IMR-90 (cell line): ENCODE measurements around the gene CANT1. TPM values are rescaled to one million over a fixed set of nuclear protein-coding genes. Genes with fewer than 3 reads are reported as not detected.

Experiments used
- ATAC-seq: fragments of 200-7000 bp; cut with Tn5 transposase; 2 replicates; pipeline ENCODE4 v1.9.1; 2020; ENCODE audit warnings: low read depth, mild to moderate bottlenecking, moderate library complexity
- BruUV-seq: library from RNA; stranded (reverse); fragments of 400-500 nt; replicated peaks from 2 replicates; lab custom pipeline; 2021; lab: Mats Ljungman, UMichigan
- CTCF ChIA-PET: fragments of 300-600 bp; formaldehyde crosslinking; extraction: SDS; loops from one replicate; lab custom pipeline; 2021; ENCODE audit warnings: antibody characterized with exemption; lab: Yijun Ruan, JAX
- POLR2A ChIA-PET: fragments of 300-600 bp; sonication (Branson Sonifier 250); formaldehyde crosslinking; loops from one replicate; lab custom pipeline; 2022; ENCODE audit warnings: antibody characterized with exemption; ENCODE audit not compliant: unreplicated experiment; lab: Charles Lee
- DNase-seq: peaks from one replicate; pipeline ENCODE4 v3.0.0; 2013
- H2AFZ ChIP-seq: replicated peaks from 2 replicates; pipeline ENCODE3; 2013; ENCODE audit warnings: low read length, mild to moderate bottlenecking; ENCODE audit not compliant: poor library complexity
- H2AK5ac ChIP-seq: 2 replicates; pipeline ENCODE4 v1.6.1; 2013; ENCODE audit warnings: low read depth, low read length, inconsistent platforms
- H2AK9ac ChIP-seq: replicated peaks from 2 replicates; pipeline ENCODE3; 2013; ENCODE audit warnings: mild to moderate bottlenecking, low read depth, low read length, moderate library complexity; ENCODE audit not compliant: poor library complexity
- H2BK120ac ChIP-seq: 2 replicates; pipeline ENCODE4 v1.6.1; 2013; ENCODE audit warnings: low read depth, low read length, inconsistent platforms
- H2BK15ac ChIP-seq: 3 replicates; pipeline ENCODE4 v1.6.1; 2013; ENCODE audit warnings: low read depth, low read length, inconsistent platforms
- H2BK20ac ChIP-seq: 2 replicates; pipeline ENCODE4 v1.6.1; 2013; ENCODE audit warnings: low read depth, mild to moderate bottlenecking, inconsistent platforms, low read length, moderate library complexity
- H2BK5ac ChIP-seq: 2 replicates; pipeline ENCODE4 v1.6.1; 2013; ENCODE audit warnings: mild to moderate bottlenecking, low read depth, low read length, inconsistent platforms; ENCODE audit not compliant: poor library complexity, severe bottlenecking
- H3K14ac ChIP-seq: replicated peaks from 2 replicates; pipeline ENCODE4 v1.6.1; 2013; ENCODE audit warnings: low read depth, low read length, inconsistent platforms
- H3K18ac ChIP-seq: 2 replicates; pipeline ENCODE4 v1.6.1; 2013; ENCODE audit warnings: low read depth, low read length, control low read depth
- H3K23ac ChIP-seq: 2 replicates; pipeline ENCODE4 v1.6.1; 2013; ENCODE audit warnings: low read depth, low read length, inconsistent platforms
- H3K27ac ChIP-seq: 2 replicates; pipeline ENCODE4 v1.5.1; 2013; ENCODE audit warnings: mild to moderate bottlenecking, control low read depth, low read length; ENCODE audit not compliant: insufficient read depth
- H3K27me3 ChIP-seq: 2 replicates; pipeline ENCODE4 v1.6.1; 2013; ENCODE audit warnings: low read length; ENCODE audit not compliant: control insufficient read depth, insufficient read depth
- H3K36me3 ChIP-seq: 2 replicates; pipeline ENCODE4 v1.6.1; 2013; ENCODE audit warnings: low read length, mixed read lengths; ENCODE audit not compliant: control insufficient read depth, insufficient read depth
- H3K4ac ChIP-seq: 2 replicates; pipeline ENCODE4 v1.6.1; 2013; ENCODE audit warnings: low read depth, low read length, inconsistent platforms
- H3K4me1 ChIP-seq: 2 replicates; pipeline ENCODE4 v1.6.1; 2013; ENCODE audit warnings: low read length, mixed read lengths; ENCODE audit not compliant: control insufficient read depth, insufficient read depth
- H3K4me2 ChIP-seq: 2 replicates; pipeline ENCODE4 v1.6.1; 2013; ENCODE audit warnings: low read depth, mild to moderate bottlenecking, control low read depth, low read length, moderate library complexity
- H3K4me3 ChIP-seq: 2 replicates; pipeline ENCODE4 v1.5.1; 2013; ENCODE audit warnings: low read depth, mild to moderate bottlenecking, control low read depth, low read length, moderate library complexity; ENCODE audit not compliant: insufficient read depth
- H3K56ac ChIP-seq: 2 replicates; pipeline ENCODE4 v1.6.1; 2013; ENCODE audit warnings: low read length, inconsistent platforms; ENCODE audit not compliant: insufficient read depth; ENCODE audit errors: extremely low read depth
- H3K79me1 ChIP-seq, 2 experiments: 2 replicates each; pipeline ENCODE4 v1.6.1; 2013; ENCODE audit warnings: low read length in 2 of 2, inconsistent platforms in 1 of 2, low read depth in 1 of 2
- H3K9ac ChIP-seq: 2 replicates; pipeline ENCODE4 v1.6.1; 2013; ENCODE audit warnings: low read depth, low read length, control low read depth
- H3K9me1 ChIP-seq: 2 replicates; pipeline ENCODE4 v1.6.1; 2013; ENCODE audit warnings: low read length, inconsistent platforms; ENCODE audit not compliant: insufficient read depth
- H3K9me3 ChIP-seq: 2 replicates; pipeline ENCODE4 v1.6.1; 2013; ENCODE audit warnings: low read length; ENCODE audit not compliant: control insufficient read depth, insufficient read depth
- H4K20me1 ChIP-seq: 2 replicates; pipeline ENCODE4 v1.6.1; 2013; ENCODE audit warnings: low read length, inconsistent platforms; ENCODE audit not compliant: insufficient read depth
- H4K5ac ChIP-seq: 2 replicates; pipeline ENCODE4 v1.6.1; 2013; ENCODE audit warnings: mild to moderate bottlenecking, low read depth, low read length, control low read depth
- H4K8ac ChIP-seq, 2 experiments: 2 replicates each; pipeline ENCODE4 v1.6.1; 2013; ENCODE audit warnings: low read depth in 2 of 2, low read length in 2 of 2, control low read depth in 1 of 2, inconsistent platforms in 1 of 2
- H4K91ac ChIP-seq: 2 replicates; pipeline ENCODE4 v1.6.1; 2013; ENCODE audit warnings: low read depth, low read length, inconsistent platforms; ENCODE audit not compliant: insufficient read depth
- BHLHE40 ChIP-seq: fragments of 150-350 bp; IDR thresholded peaks from 2 replicates; pipeline ENCODE4 v1.6.1; 2016; ENCODE audit warnings: mild to moderate bottlenecking, low read depth, low read length
- CEBPB ChIP-seq: IDR thresholded peaks from 2 replicates; pipeline ENCODE4 v1.6.1; 2012; ENCODE audit warnings: low read depth, low read length, improper control_type of control experiment
- CHD1 ChIP-seq: IDR thresholded peaks from 2 replicates; pipeline ENCODE4 v1.6.1; 2012; ENCODE audit warnings: low read depth, low read length, improper control_type of control experiment
- FOS ChIP-seq: fragments of 150-350 bp; IDR thresholded peaks from 2 replicates; pipeline ENCODE4 v1.6.1; 2016; ENCODE audit warnings: low read depth, low read length
- MAFK ChIP-seq: IDR thresholded peaks from 2 replicates; pipeline ENCODE4 v1.6.1; 2012; ENCODE audit warnings: low read depth, low read length, improper control_type of control experiment
- MAZ ChIP-seq: IDR thresholded peaks from 2 replicates; pipeline ENCODE4 v1.6.1; 2012; ENCODE audit warnings: low read depth, mild to moderate bottlenecking, low read length, improper control_type of control experiment, moderate library complexity, borderline replicate concordance
- MXI1 ChIP-seq: IDR thresholded peaks from 2 replicates; pipeline ENCODE4 v1.6.1; 2012; ENCODE audit warnings: low read depth, mild to moderate bottlenecking, low read length, moderate library complexity, borderline replicate concordance
- NFE2L2 ChIP-seq: fragments of 150-350 bp; IDR thresholded peaks from 2 replicates; pipeline ENCODE4 v1.6.1; 2016; ENCODE audit warnings: low read depth, mild to moderate bottlenecking, low read length
- POLR2A ChIP-seq: IDR thresholded peaks from 2 replicates; pipeline ENCODE4 v1.6.1; 2012; ENCODE audit warnings: mild to moderate bottlenecking, low read depth, low read length
- RAD21 ChIP-seq: IDR thresholded peaks from 2 replicates; pipeline ENCODE4 v1.6.1; 2012; ENCODE audit warnings: low read length, improper control_type of control experiment
- RCOR1 ChIP-seq: IDR thresholded peaks from 2 replicates; pipeline ENCODE4 v1.6.1; 2012; ENCODE audit warnings: mild to moderate bottlenecking, low read length, improper control_type of control experiment; ENCODE audit not compliant: insufficient replicate concordance
- RFX5 ChIP-seq: IDR thresholded peaks from 2 replicates; pipeline ENCODE4 v1.8.0; 2012; ENCODE audit warnings: low read depth, mild to moderate bottlenecking, low read length, moderate library complexity
- SMC3 ChIP-seq: fragments of 150-350 bp; IDR thresholded peaks from 2 replicates; pipeline ENCODE4 v1.6.1; 2016; ENCODE audit warnings: low read depth, mild to moderate bottlenecking, antibody characterized with exemption, low read length, moderate library complexity
- WGBS, 2 experiments: methylation state at CpG; one replicate each; pipeline versions ENCODE4 v1.1.5 to v1.1.7; 2013; ENCODE audit warnings: missing lambda C conversion rate in 2 of 2; ENCODE audit not compliant: insufficient read length in 1 of 2; ENCODE audit errors: extremely low coverage in 2 of 2; 5-methylcytosine and 5-hydroxymethylcytosine counted together
- dilution Hi-C: fragments of 300-500 bp; cut with HindIII; formaldehyde crosslinking; loops from one replicate; pipeline ENCODE4 v1.14.3; 2018; ENCODE audit warnings: low sequenced_read_pairs; ENCODE audit not compliant: unreplicated experiment
- in situ Hi-C: fragments of 300-500 bp; cut with MboI; formaldehyde crosslinking; loops from 3 replicates; pipeline ENCODE4 v1.14.3; 2019; ENCODE audit warnings: low sequenced_read_pairs, inconsistent platforms, mixed read lengths
- intact Hi-C: fragments of 100-400 bp; cut with micrococcal nuclease; formaldehyde crosslinking; loops from 2 replicates; pipeline ENCODE4 v1.10.0; 2022
- polyA plus RNA-seq, 3 experiments: library from polyadenylated mRNA; depleted of rRNA; stranded (reverse); fragments of >200 nt; gene quantifications; 2 replicates each; pipeline ENCODE4 v1.2.3, GENCODE V29; 2012; ENCODE audit warnings: low replicate concordance in 1 of 3
- total RNA-seq: library from RNA; depleted of rRNA; stranded (reverse); fragments of >200 nt; gene quantifications from 2 replicates; pipeline ENCODE4 v1.2.3, GENCODE V29; 2012
- TF ChIP-seq, protein P1 (sequence below): fragments of 150-350 bp; IDR thresholded peaks from 2 replicates; pipeline ENCODE4 v1.6.1; 2017; ENCODE audit warnings: mild to moderate bottlenecking, antibody characterized with exemption, low read length, low read depth
- TF ChIP-seq, protein P2 (sequence below): fragments of 150-350 bp; IDR thresholded peaks from 2 replicates; pipeline ENCODE4 v1.6.1; 2016; ENCODE audit warnings: low read depth, mild to moderate bottlenecking, low read length, moderate library complexity, borderline replicate concordance
- TF ChIP-seq, protein P3 (sequence below): conservative IDR thresholded peaks from 2 replicates; pipeline ENCODE4 v1.5.1; 2012; ENCODE audit warnings: mild to moderate bottlenecking, low read depth, low read length, improper control_type of control experiment

CANT1 gene
- total and polyA plus RNA-seq, 2 of the 4 experiments (the other 2 are of a cell fraction) = 51.8 to 73.4 TPM

DNA sequence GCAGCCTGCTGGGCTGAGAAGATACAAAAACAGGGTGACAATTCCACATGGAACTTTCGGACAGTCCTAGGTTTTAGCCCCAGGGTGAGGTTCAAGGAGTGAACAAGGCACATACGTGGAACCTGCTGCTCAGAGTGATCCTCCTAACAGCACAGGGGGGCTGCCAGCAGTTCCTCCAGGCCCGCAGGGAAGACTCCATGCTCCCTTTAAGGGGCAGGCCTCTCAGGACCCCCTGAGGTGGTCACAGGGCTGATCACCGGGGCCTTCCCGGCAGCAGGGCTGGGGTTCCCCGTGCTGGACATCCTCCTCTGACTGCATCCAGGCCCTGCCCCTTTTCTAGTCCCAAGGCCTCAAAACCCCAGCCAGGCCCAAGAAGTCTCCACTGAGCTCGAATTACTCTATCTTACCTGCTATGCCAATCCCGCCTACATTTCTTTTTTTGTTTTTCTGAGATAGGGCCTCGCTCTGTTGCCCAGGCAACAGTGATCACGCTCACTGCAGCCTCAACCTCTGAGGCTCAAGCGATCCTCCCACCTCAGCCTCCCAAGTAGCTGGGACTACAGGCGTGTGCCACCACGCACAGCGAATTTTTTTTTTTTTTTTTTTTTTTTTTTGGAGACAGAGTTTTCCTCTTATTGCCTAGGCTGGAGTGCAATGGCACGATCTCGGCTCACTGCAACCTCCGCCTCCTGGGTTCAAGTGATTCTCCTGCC is 10.4 kb downstream of the CANT1 start:
- ChIA-PET CTCF (no interaction called here), POLR2A (no interaction called here)
- Histone ChIP-seq H4K8ac (no peak overlapping the region), H3K4me1 (no peaks in the 10 kb centered on the region), H3K9me3 (no peaks in the 10 kb centered on the region), H2AFZ (no peak overlapping the region), H3K27me3 (no peaks in the 10 kb centered on the region), H3K4me3 (no peak overlapping the region), H4K91ac (no peak overlapping the region), H3K56ac (no peak overlapping the region), H2AK5ac (no peak overlapping the region), H3K14ac (no peak overlapping the region), H3K4ac (no peak overlapping the region), H3K4me2 (no peak overlapping the region), H3K79me1 (peaks cover 23 to 85% of the 10 kb centered on the region in 2 experiments), H3K18ac (no peak overlapping the region), H4K20me1 (peaks cover 70% of the 10 kb centered on the region), H3K36me3 (peaks cover 47% of the 10 kb centered on the region), H3K27ac (no peak overlapping the region), H3K9ac (no peak overlapping the region), H2BK5ac (no peak overlapping the region), H2BK15ac (no peak overlapping the region), H2BK120ac (no peak overlapping the region), H3K23ac (no peak overlapping the region), H3K9me1 (no peaks in the 10 kb centered on the region; the same call in 1 of the 2 replicates), H2AK9ac (no peak overlapping the region), H2BK20ac (no peak overlapping the region), H4K5ac (no peak overlapping the region)
- DNase-seq (no peak), ATAC-seq (no peak)
- WGBS, 2 experiments = 97% methylated on average over 8 of the region's 17 CpGs; no CpG with 5 or more reads in 1 of the 2 experiments
- BruUV-seq = no TSS peak
- in situ Hi-C loops = no loop called here
- TF ChIP-seq NFE2L2 (no peak), POLR2A (no peak), CHD1 (no peak), SMC3 (no peak), FOS (no peak), RFX5 (no peak), RAD21 (no peak), MAFK (no peak), RCOR1 (no peak), MAZ (no peak), CEBPB (no peak), MXI1 (no peak), BHLHE40 (no peak)
- TF ChIP-seq, protein P1, sequence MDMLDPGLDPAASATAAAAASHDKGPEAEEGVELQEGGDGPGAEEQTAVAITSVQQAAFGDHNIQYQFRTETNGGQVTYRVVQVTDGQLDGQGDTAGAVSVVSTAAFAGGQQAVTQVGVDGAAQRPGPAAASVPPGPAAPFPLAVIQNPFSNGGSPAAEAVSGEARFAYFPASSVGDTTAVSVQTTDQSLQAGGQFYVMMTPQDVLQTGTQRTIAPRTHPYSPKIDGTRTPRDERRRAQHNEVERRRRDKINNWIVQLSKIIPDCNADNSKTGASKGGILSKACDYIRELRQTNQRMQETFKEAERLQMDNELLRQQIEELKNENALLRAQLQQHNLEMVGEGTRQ = no peak
- TF ChIP-seq, protein P2, sequence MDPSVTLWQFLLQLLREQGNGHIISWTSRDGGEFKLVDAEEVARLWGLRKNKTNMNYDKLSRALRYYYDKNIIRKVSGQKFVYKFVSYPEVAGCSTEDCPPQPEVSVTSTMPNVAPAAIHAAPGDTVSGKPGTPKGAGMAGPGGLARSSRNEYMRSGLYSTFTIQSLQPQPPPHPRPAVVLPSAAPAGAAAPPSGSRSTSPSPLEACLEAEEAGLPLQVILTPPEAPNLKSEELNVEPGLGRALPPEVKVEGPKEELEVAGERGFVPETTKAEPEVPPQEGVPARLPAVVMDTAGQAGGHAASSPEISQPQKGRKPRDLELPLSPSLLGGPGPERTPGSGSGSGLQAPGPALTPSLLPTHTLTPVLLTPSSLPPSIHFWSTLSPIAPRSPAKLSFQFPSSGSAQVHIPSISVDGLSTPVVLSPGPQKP = no peak
- TF ChIP-seq, protein P3, sequence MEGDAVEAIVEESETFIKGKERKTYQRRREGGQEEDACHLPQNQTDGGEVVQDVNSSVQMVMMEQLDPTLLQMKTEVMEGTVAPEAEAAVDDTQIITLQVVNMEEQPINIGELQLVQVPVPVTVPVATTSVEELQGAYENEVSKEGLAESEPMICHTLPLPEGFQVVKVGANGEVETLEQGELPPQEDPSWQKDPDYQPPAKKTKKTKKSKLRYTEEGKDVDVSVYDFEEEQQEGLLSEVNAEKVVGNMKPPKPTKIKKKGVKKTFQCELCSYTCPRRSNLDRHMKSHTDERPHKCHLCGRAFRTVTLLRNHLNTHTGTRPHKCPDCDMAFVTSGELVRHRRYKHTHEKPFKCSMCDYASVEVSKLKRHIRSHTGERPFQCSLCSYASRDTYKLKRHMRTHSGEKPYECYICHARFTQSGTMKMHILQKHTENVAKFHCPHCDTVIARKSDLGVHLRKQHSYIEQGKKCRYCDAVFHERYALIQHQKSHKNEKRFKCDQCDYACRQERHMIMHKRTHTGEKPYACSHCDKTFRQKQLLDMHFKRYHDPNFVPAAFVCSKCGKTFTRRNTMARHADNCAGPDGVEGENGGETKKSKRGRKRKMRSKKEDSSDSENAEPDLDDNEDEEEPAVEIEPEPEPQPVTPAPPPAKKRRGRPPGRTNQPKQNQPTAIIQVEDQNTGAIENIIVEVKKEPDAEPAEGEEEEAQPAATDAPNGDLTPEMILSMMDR = no peak
- dilution Hi-C loops = no loop called here
- intact Hi-C loops = no loop called here
